WI38 (cell line): ENCODE measurements around the gene KRTAP10-5.
"Not testable (repeated sequence)": the region's sequence is repeated elsewhere in the genome, so short reads cannot be mapped to it uniquely, and the experiment has no call there.

ENCODE experiments used
- H3K4me3 ChIP-seq: 2 replicates; pipeline ENCODE4 v1.5.1; 2011; ENCODE audit warnings: low read depth, mild to moderate bottlenecking, control low read depth, low read length
- TF ChIP-seq, protein P1 (sequence below): IDR thresholded peaks from 2 replicates; pipeline ENCODE4 v1.5.1; 2012; ENCODE audit warnings: low read depth, mild to moderate bottlenecking, control low read depth, low read length

KRTAP10-5 gene

GRCh38 chr21:44576025-44576420 is 4.4 kb downstream of the KRTAP10-5 start:
- TF ChIP-seq, protein P1, sequence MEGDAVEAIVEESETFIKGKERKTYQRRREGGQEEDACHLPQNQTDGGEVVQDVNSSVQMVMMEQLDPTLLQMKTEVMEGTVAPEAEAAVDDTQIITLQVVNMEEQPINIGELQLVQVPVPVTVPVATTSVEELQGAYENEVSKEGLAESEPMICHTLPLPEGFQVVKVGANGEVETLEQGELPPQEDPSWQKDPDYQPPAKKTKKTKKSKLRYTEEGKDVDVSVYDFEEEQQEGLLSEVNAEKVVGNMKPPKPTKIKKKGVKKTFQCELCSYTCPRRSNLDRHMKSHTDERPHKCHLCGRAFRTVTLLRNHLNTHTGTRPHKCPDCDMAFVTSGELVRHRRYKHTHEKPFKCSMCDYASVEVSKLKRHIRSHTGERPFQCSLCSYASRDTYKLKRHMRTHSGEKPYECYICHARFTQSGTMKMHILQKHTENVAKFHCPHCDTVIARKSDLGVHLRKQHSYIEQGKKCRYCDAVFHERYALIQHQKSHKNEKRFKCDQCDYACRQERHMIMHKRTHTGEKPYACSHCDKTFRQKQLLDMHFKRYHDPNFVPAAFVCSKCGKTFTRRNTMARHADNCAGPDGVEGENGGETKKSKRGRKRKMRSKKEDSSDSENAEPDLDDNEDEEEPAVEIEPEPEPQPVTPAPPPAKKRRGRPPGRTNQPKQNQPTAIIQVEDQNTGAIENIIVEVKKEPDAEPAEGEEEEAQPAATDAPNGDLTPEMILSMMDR = no peak
- no peak overlapping the region for H3K4me3 ChIP-seq

DNA sequence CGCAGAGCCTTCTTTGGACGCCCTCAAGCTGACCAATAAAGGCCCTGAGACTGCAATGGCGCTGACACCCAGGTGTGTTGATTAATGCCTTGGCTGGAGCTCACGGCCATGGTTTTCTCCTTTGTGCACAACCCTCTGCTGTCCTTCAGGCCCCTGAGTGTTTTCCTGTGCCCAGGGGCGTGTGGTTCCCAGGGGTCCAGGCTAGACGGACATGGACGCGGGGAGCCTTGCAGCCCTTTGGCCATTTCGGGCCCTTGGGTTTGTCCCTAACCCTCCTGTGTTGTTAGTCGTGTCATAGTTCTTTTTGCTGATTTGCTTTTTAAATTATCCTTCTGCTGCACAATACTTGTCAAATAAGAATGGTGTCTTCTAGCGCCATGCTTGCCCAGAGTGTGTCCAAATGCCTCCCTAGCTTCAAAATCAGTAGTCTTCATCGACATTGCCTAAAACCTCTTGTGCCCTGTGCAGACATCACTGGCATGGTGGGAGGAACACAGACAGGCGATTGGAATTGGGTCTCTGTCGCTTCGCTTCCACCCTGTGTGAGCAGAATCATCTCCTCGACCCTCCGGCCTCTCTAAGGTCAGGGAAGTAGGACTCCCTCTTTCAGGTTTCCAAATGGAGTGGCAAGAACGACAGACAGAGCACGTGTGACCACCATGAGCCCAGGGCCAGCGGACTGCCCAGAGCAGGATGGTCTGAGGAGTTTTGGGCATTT is 4.9 kb downstream of the KRTAP10-5 start:
- no peak overlapping the region for H3K4me3 ChIP-seq
- TF ChIP-seq, protein P1 = no peak

- TF ChIP-seq, protein P1 = no peak
- H3K4me3 ChIP-seq = no peak overlapping the region
These were observed 5.7 kb downstream of the KRTAP10-5 start for GRCh38 chr21:44574457-44575306.

DNA sequence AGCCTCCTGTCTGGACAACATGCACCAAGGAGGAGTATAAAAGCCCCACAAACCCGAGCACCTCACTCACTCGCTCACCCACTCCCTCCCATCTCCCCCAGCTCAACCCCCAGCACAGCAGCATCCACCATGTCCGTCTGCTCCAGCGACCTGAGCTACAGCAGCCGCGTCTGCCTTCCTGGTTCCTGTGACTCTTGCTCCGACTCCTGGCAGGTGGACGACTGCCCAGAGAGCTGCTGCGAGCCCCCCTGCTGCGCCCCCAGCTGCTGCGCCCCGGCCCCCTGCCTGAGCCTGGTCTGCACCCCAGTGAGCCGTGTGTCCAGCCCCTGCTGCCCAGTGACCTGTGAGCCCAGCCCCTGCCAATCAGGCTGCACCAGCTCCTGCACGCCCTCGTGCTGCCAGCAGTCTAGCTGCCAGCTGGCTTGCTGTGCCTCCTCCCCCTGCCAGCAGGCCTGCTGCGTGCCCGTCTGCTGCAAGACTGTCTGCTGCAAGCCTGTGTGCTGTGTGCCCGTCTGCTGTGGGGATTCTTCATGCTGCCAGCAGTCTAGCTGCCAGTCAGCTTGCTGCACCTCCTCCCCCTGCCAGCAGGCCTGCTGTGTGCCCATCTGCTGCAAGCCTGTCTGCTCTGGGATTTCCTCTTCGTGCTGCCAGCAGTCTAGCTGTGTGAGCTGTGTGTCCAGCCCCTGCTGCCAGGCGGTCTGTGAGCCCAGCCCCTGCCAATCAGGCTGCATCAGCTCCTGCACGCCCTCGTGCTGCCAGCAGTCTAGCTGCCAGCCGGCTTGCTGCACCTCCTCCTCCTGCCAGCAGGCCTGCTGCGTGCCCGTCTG is 6.6 kb downstream of the KRTAP10-5 start, which contains the start of gene KRTAP10-4:
Gene KRTAP10-4, plus strand, starts transcription at position 100 of the 827 bp plus-strand sequence. Its CDS starts 30 bp downstream, at position 130.
- H3K4me3 ChIP-seq = not testable (repeated sequence)

- no peak overlapping the region for H3K4me3 ChIP-seq
- TF ChIP-seq, protein P1 = no peak
These were observed 7.3 kb downstream of the KRTAP10-5 start for GRCh38 chr21:44572959-44573583.

DNA sequence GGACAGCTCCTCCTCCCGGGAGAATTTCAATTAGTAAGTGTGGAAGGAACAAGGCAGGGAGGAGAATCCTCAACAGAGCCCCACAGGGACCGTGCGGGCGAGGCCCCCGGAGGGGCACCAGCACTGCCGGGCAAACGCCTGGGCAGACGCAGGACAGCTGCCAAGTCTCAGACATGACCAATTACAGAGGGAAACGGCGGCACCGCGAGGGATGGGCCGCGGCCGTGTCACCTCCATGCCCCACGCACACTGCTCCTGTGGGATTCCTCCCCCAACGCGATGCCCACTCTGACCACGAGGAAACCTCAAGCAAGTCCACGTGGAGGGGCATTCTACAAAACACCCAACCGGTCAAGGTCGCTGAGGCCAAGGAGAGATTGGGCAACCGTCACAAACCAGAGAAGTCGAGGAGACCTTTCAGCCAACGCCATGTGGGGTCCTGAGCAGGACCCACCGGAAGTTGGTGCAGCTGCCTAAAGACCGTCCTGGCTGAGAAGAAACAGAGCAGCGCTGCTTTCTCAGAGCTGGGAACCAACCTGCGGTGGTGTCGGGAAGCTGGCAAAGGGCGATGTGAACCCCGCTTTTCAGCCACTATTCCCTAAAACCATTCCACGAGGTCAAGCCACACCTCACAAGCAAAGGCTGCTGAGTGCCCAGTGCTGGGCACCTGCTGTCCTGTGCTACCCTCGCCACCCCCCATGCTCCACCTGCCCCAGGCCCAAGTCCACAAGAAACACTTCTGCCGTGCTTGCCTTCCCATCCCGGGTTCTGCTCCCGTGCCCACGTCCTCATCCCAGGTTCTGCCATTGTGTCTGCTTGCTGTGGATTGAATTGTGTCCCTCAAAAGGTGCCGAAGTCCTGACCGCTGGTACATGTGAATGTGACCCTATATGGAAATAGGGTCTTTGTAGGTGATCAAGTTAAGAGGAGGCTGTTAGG is 8.3 kb downstream of the KRTAP10-5 start:
- TF ChIP-seq, protein P1 = no peak
- H3K4me3 ChIP-seq = no peak overlapping the region
